HG02973 (cell line): Measurements from ENCODE around the gene B3GAT3.
"Not testable (repeated sequence)": the region's sequence is repeated elsewhere in the genome, so short reads cannot be mapped to it uniquely, and the experiment has no call there.

Experiments
- ATAC-seq: cut with Tn5 transposase; IDR thresholded peaks from one replicate; pipeline ENCODE4 v1.9.1; 2021; ENCODE audit warnings: moderate library complexity; ENCODE audit not compliant: unreplicated experiment

The B3GAT3 gene

GRCh38 chr11:62580959-62581715 is 40.6 kb downstream of the B3GAT3 start:
- no peak for ATAC-seq

GRCh38 chr11:62579252-62579651 is 42.5 kb downstream of the B3GAT3 start:
- ATAC-seq = no peak

- ATAC-seq = no peak
These were observed 43.2 kb downstream of the B3GAT3 start for GRCh38 chr11:62578541-62578940.

- no peak for ATAC-seq
These were observed 44.6 kb downstream of the B3GAT3 start for GRCh38 chr11:62577046-62577714.

GRCh38 chr11:62575837-62576236 is 45.9 kb downstream of the B3GAT3 start:
- no peak for ATAC-seq

- no peak for ATAC-seq
These were observed 46.6 kb downstream of the B3GAT3 start for GRCh38 chr11:62575156-62575555.

- peak; percentile 7 for ATAC-seq
These were observed 47.3 kb downstream of the B3GAT3 start for GRCh38 chr11:62574363-62575071.

- ATAC-seq = peak; percentile 76
These were observed 48.0 kb downstream of the B3GAT3 start, which contains the start of gene EEF1G for GRCh38 chr11:62573592-62574362. Gene EEF1G, minus strand, starts transcription at chr11:62573891. Its CDS starts 49 bp downstream, at chr11:62573842.

- no peak for ATAC-seq
These were observed 48.7 kb downstream of the B3GAT3 start for GRCh38 chr11:62573006-62573591.

GRCh38 chr11:62572431-62572830 is 49.4 kb downstream of the B3GAT3 start:
- no peak for ATAC-seq

- ATAC-seq = not testable (repeated sequence)
These were observed 50.3 kb downstream of the B3GAT3 start for GRCh38 chr11:62571493-62571892.

- not testable (repeated sequence) for ATAC-seq
These were observed 50.9 kb downstream of the B3GAT3 start for GRCh38 chr11:62570903-62571302.

- ATAC-seq = no peak
These were observed 52.2 kb downstream of the B3GAT3 start for GRCh38 chr11:62569611-62570010.

- no peak for ATAC-seq
These were observed 54.7 kb downstream of the B3GAT3 start for GRCh38 chr11:62567018-62567633.

GRCh38 chr11:62566247-62566646 is 55.5 kb downstream of the B3GAT3 start:
- ATAC-seq = no peak
